ENCODE measurements around the gene ADAM29.

- TF ChIP-seq CTCF (IDR thresholded peaks at IDR 0.05): no peak
- TF ChIP-seq EZH2 (IDR thresholded peaks at IDR 0.05; ENCODE audit: borderline replicate concordance, insufficient read depth, low read depth, low read length, poor library complexity, severe bottlenecking): no peak
These were observed 10.6 kb downstream of the ADAM29 start for GRCh38 chr4:174928575-174929253.
